Mesendoderm (in vitro differentiated cells): ENCODE data around the gene UBE2H.
"Not testable (repeated sequence)": the region's sequence is repeated elsewhere in the genome, so short reads cannot be mapped to it uniquely, and the experiment has no call there.

Experiments used
- DNase-seq: peaks from one replicate; pipeline ENCODE4 v3.0.0; 2013
- H2AK5ac ChIP-seq: 2 replicates; pipeline ENCODE4 v1.6.1; 2013; ENCODE audit warnings: low read length, inconsistent platforms
- H2BK120ac ChIP-seq: 2 replicates; pipeline ENCODE4 v1.6.1; 2013; ENCODE audit warnings: low read depth, mild to moderate bottlenecking, low read length, moderate library complexity, mixed read lengths
- H2BK15ac ChIP-seq: replicated peaks from 2 replicates; pipeline ENCODE4 v1.6.1; 2013; ENCODE audit warnings: low read depth, mild to moderate bottlenecking, moderate library complexity
- H2BK5ac ChIP-seq: 2 replicates; pipeline ENCODE4 v1.6.1; 2013; ENCODE audit warnings: low read length, inconsistent platforms
- H3K18ac ChIP-seq: 2 replicates; pipeline ENCODE4 v1.6.1; 2013; ENCODE audit warnings: mild to moderate bottlenecking, low read length, mixed read lengths
- H3K23ac ChIP-seq: one replicate; pipeline ENCODE4 v1.6.1; 2013; ENCODE audit warnings: low read length
- H3K27ac ChIP-seq: 2 replicates; pipeline ENCODE4 v1.5.1; 2013; ENCODE audit warnings: low read depth, mild to moderate bottlenecking, inconsistent platforms, low read length, moderate library complexity
- H3K27me3 ChIP-seq: 2 replicates; pipeline ENCODE4 v1.6.1; 2013; ENCODE audit warnings: low read length, control low read depth, mild to moderate bottlenecking, inconsistent platforms; ENCODE audit not compliant: insufficient read depth, poor library complexity
- H3K36me3 ChIP-seq: 2 replicates; pipeline ENCODE4 v1.6.1; 2013; ENCODE audit warnings: low read length, inconsistent platforms; ENCODE audit not compliant: control insufficient read depth, insufficient read depth
- H3K4ac ChIP-seq: one replicate; pipeline ENCODE4 v1.6.1; 2013; ENCODE audit warnings: low read depth, mild to moderate bottlenecking, low read length, moderate library complexity
- H3K4me1 ChIP-seq: 2 replicates; pipeline ENCODE4 v1.6.1; 2013; ENCODE audit warnings: low read depth, low read length, inconsistent platforms; ENCODE audit not compliant: control insufficient read depth
- H3K4me2 ChIP-seq: 2 replicates; pipeline ENCODE4 v1.6.1; 2013; ENCODE audit warnings: low read length
- H3K4me3 ChIP-seq: 2 replicates; pipeline ENCODE4 v1.5.1; 2013; ENCODE audit warnings: mild to moderate bottlenecking, low read length
- H3K56ac ChIP-seq: one replicate; pipeline ENCODE4 v1.6.1; 2013; ENCODE audit warnings: low read length
- H3K79me1 ChIP-seq: 2 replicates; pipeline ENCODE4 v1.6.1; 2013; ENCODE audit warnings: low read length, inconsistent platforms
- H3K79me2 ChIP-seq: 2 replicates; pipeline ENCODE4 v1.6.1; 2013; ENCODE audit warnings: mild to moderate bottlenecking, low read length; ENCODE audit not compliant: control insufficient read depth, insufficient read depth
- H3K9ac ChIP-seq: 2 replicates; pipeline ENCODE4 v1.6.1; 2013; ENCODE audit warnings: low read length, inconsistent platforms
- H4K5ac ChIP-seq: one replicate; pipeline ENCODE4 v1.6.1; 2013; ENCODE audit warnings: low read length
- H4K8ac ChIP-seq: one replicate; pipeline ENCODE4 v1.6.1; 2013; ENCODE audit warnings: low read depth, mild to moderate bottlenecking, control low read depth, low read length, moderate library complexity
- WGBS: extraction: QIAGEN DNeasy Blood & Tissue Kit; methylation state at CpG from one replicate; pipeline ENCODE4 v1.1.7; 2013; ENCODE audit warnings: low lambda C conversion rate, missing lambda C conversion rate; ENCODE audit not compliant: insufficient coverage; ENCODE audit errors: extremely low coverage; 5-methylcytosine and 5-hydroxymethylcytosine counted together

UBE2H gene

GRCh38 chr7:129829737-129830631, 122.8 kb downstream of the UBE2H start:
- peak overlapping the region; percentile 63 for H3K4me2 ChIP-seq
- H3K4ac ChIP-seq: no peak overlapping the region
- H3K9ac ChIP-seq: peak overlapping the region; percentile 64
- no peaks in the 10 kb centered on the region for H3K79me2 ChIP-seq
- no CpG with 5 or more reads among the region's 22 CpGs for WGBS
- H3K27me3 ChIP-seq: no peaks in the 10 kb centered on the region
- peak overlapping the region; percentile 87 for H3K56ac ChIP-seq
- H3K18ac ChIP-seq: peak overlapping the region; percentile 21
- peak overlapping the region; percentile 55 for H3K23ac ChIP-seq
- no peak overlapping the region for H2BK120ac ChIP-seq
- no peak overlapping the region for H2BK5ac ChIP-seq
- H3K4me3 ChIP-seq: no peak overlapping the region
- H4K5ac ChIP-seq: peak overlapping the region; percentile 59
- H3K4me1 ChIP-seq: peaks cover 3% of the 10 kb centered on the region
- H3K27ac ChIP-seq: no peak overlapping the region
- DNase-seq: peak; percentile 93
- no peak overlapping the region for H4K8ac ChIP-seq
- no peak overlapping the region for H2BK15ac ChIP-seq
- H3K36me3 ChIP-seq: no peaks in the 10 kb centered on the region
- H2AK5ac ChIP-seq: no peak overlapping the region
- H3K79me1 ChIP-seq: no peaks in the 10 kb centered on the region

GRCh38 chr7:129828989-129829736, 123.6 kb downstream of the UBE2H start:
- H3K18ac ChIP-seq: no peak overlapping the region
- peak; percentile 72 for DNase-seq
- no peaks in the 10 kb centered on the region for H3K36me3 ChIP-seq
- no CpG with 5 or more reads among the region's 12 CpGs for WGBS
- H3K27me3 ChIP-seq: no peaks in the 10 kb centered on the region
- H3K9ac ChIP-seq: no peak overlapping the region
- H4K5ac ChIP-seq: no peak overlapping the region
- no peak overlapping the region for H3K4me3 ChIP-seq
- no peak overlapping the region for H3K56ac ChIP-seq
- no peak overlapping the region for H2AK5ac ChIP-seq
- no peak overlapping the region for H3K4me2 ChIP-seq
- no peak overlapping the region for H4K8ac ChIP-seq
- H3K4ac ChIP-seq: no peak overlapping the region
- H3K79me2 ChIP-seq: no peaks in the 10 kb centered on the region
- no peak overlapping the region for H2BK15ac ChIP-seq
- no peak overlapping the region for H2BK120ac ChIP-seq
- H3K79me1 ChIP-seq: no peaks in the 10 kb centered on the region
- H2BK5ac ChIP-seq: no peak overlapping the region
- no peak overlapping the region for H3K23ac ChIP-seq
- no peak overlapping the region for H3K27ac ChIP-seq
- peaks cover 3% of the 10 kb centered on the region for H3K4me1 ChIP-seq

GRCh38 chr7:129828078-129828762, 124.5 kb downstream of the UBE2H start:
- no peak overlapping the region for H3K4me3 ChIP-seq
- H3K36me3 ChIP-seq: no peaks in the 10 kb centered on the region
- WGBS: no CpG with 5 or more reads among the region's 18 CpGs

DNA sequence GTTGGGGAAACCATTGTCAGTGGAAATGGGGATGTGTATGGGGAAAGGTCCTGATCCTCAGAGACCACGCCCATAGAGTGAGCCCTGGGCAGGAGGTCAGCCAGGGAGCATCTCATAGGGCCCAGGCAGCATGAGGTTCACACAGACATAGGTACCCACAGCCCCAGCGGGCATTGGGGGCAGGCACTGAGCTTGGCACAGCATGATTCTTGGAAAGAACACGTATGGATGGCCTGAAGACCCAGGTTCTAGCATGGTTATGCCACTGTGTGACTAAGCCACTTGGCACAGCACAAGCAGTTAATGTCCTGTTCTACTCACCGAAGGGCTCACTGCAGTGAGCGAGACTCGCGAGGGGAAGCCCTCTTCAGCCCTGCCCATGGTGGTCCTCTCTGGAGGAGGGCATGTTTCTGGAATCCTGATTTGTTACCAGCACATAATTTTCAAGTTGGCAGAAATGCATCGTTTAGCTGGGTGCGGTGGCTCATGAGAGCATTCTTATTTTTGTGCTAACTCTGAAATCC, 125.2 kb downstream of the UBE2H start:
- no peaks in the 10 kb centered on the region for H3K36me3 ChIP-seq
- H2BK5ac ChIP-seq: no peak overlapping the region
- no peak overlapping the region for H3K27ac ChIP-seq
- no peaks in the 10 kb centered on the region for H3K79me1 ChIP-seq
- no peak overlapping the region for H4K5ac ChIP-seq
- no peak overlapping the region for H3K23ac ChIP-seq
- no peak overlapping the region for H3K4ac ChIP-seq
- no peak overlapping the region for H4K8ac ChIP-seq
- H2AK5ac ChIP-seq: no peak overlapping the region
- no peak overlapping the region for H3K4me3 ChIP-seq
- no peak overlapping the region for H2BK120ac ChIP-seq
- no peak overlapping the region for H3K4me2 ChIP-seq
- no peak overlapping the region for H3K18ac ChIP-seq
- H3K56ac ChIP-seq: no peak overlapping the region
- no peaks in the 10 kb centered on the region for H3K79me2 ChIP-seq
- no CpG with 5 or more reads among the region's 9 CpGs for WGBS
- no peak overlapping the region for H3K9ac ChIP-seq
- H3K4me1 ChIP-seq: peaks cover 3% of the 10 kb centered on the region
- no peak for DNase-seq
- no peak overlapping the region for H2BK15ac ChIP-seq
- H3K27me3 ChIP-seq: no peaks in the 10 kb centered on the region

More at GRCh38 chr7:129828078-129828762, 124.5 kb downstream of the UBE2H start:
- H3K27ac ChIP-seq: no peak overlapping the region
- H4K8ac ChIP-seq: no peak overlapping the region
- H3K23ac ChIP-seq: no peak overlapping the region
- no peak overlapping the region for H2BK15ac ChIP-seq
- no peak for DNase-seq
- H2BK5ac ChIP-seq: no peak overlapping the region
- no peak overlapping the region for H3K4ac ChIP-seq
- no peaks in the 10 kb centered on the region for H3K27me3 ChIP-seq
- no peak overlapping the region for H2AK5ac ChIP-seq
- H3K56ac ChIP-seq: no peak overlapping the region
- H2BK120ac ChIP-seq: no peak overlapping the region
- H3K9ac ChIP-seq: no peak overlapping the region
- H3K18ac ChIP-seq: no peak overlapping the region
- H3K4me2 ChIP-seq: no peak overlapping the region
- H3K79me2 ChIP-seq: no peaks in the 10 kb centered on the region
- peaks cover 3% of the 10 kb centered on the region for H3K4me1 ChIP-seq
- no peaks in the 10 kb centered on the region for H3K79me1 ChIP-seq
- no peak overlapping the region for H4K5ac ChIP-seq

DNA sequence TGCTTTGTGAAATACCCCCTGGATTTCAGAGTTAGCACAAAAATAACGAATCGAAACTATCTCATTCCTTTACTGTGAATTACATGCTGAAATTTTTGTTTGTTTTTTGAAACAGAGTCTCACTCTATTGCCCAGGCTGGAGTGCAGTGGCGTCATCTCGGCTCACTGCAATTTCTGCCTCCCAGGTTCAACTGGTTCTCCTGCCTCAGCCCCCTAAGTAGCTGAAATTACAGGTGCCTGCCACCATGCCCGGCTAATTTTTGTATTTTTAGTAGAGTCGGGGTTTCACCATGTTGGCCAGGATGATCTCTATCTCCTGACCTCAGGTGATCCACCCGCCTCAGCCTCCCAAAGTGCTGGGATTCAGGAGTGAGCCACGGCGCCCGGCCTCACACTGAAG, 125.9 kb downstream of the UBE2H start:
- not testable (repeated sequence) for H2BK120ac ChIP-seq, H4K8ac ChIP-seq, H3K18ac ChIP-seq, H3K23ac ChIP-seq, H3K4me1 ChIP-seq, H3K9ac ChIP-seq, H2BK15ac ChIP-seq, H3K4me2 ChIP-seq, H3K4me3 ChIP-seq, H3K36me3 ChIP-seq, H3K27ac ChIP-seq, H3K79me1 ChIP-seq, H2AK5ac ChIP-seq, H3K27me3 ChIP-seq, H3K79me2 ChIP-seq, H3K4ac ChIP-seq, H2BK5ac ChIP-seq, DNase-seq, H4K5ac ChIP-seq, H3K56ac ChIP-seq
- WGBS: no CpG with 5 or more reads among the region's 10 CpGs
